ENCODE measurements around the gene GALNT17. TPM values are rescaled to one million over a fixed set of nuclear protein-coding genes. Genes with fewer than 3 reads are reported as not detected.

GALNT17 gene
- polyA plus RNA-seq, 2 donors: 1.7 to 6.1 TPM

GRCh38 chr7:71694665-71695064, 562.7 kb downstream of the GALNT17 start:
- Histone ChIP-seq H3K9me3 (ENCODE audit: control insufficient read depth in 2 of 2, insufficient read depth in 1 of 2, low read depth in 1 of 2, low read length in 1 of 2) (no peaks in the 10 kb centered on the region), H3K4me1 (ENCODE audit: control insufficient read depth in 2 of 2, insufficient read depth in 2 of 2, low read length in 1 of 2) (no peaks in the 10 kb centered on the region), H3K27ac (ENCODE audit: low read depth in 2 of 2, low read length in 1 of 2) (no peak overlapping the region), H3K36me3 (ENCODE audit: control insufficient read depth in 2 of 2, insufficient read depth in 2 of 2, low read length in 1 of 2) (no peaks in the 10 kb centered on the region), H3K27me3 (ENCODE audit: control insufficient read depth in 1 of 2, insufficient read depth in 2 of 2, low read length in 2 of 2) (no peaks in the 10 kb centered on the region), H3K4me3 (ENCODE audit: low read depth in 1 of 2, low read length in 2 of 2) (no peak overlapping the region)
- 71 to 72% methylated on average over 6 of the region's 6 CpGs for WGBS, 2 donors

GRCh38 chr7:71695186-71695585, 563.2 kb downstream of the GALNT17 start:
- H3K4me1 ChIP-seq (ENCODE audit: control insufficient read depth in 2 of 2, insufficient read depth in 2 of 2, low read length in 1 of 2): no peaks in the 10 kb centered on the region
- H3K9me3 ChIP-seq (ENCODE audit: control insufficient read depth in 2 of 2, insufficient read depth in 1 of 2, low read depth in 1 of 2, low read length in 1 of 2): no peaks in the 10 kb centered on the region
- H3K36me3 ChIP-seq (ENCODE audit: control insufficient read depth in 2 of 2, insufficient read depth in 2 of 2, low read length in 1 of 2): no peaks in the 10 kb centered on the region
- H3K27ac ChIP-seq (ENCODE audit: low read depth in 2 of 2, low read length in 1 of 2): no peak overlapping the region
- H3K27me3 ChIP-seq (ENCODE audit: control insufficient read depth in 1 of 2, insufficient read depth in 2 of 2, low read length in 2 of 2): no peaks in the 10 kb centered on the region
- H3K4me3 ChIP-seq (ENCODE audit: low read depth in 1 of 2, low read length in 2 of 2): no peak overlapping the region
- WGBS, 2 donors: 76 to 82% methylated on average over 2 of the region's 2 CpGs

- Histone ChIP-seq H3K4me1 (ENCODE audit: control insufficient read depth in 2 of 2, insufficient read depth in 2 of 2, low read length in 1 of 2) (no peaks in the 10 kb centered on the region), H3K9me3 (ENCODE audit: control insufficient read depth in 2 of 2, insufficient read depth in 1 of 2, low read depth in 1 of 2, low read length in 1 of 2) (no peaks in the 10 kb centered on the region), H3K27ac (ENCODE audit: low read depth in 2 of 2, low read length in 1 of 2) (no peak overlapping the region), H3K4me3 (ENCODE audit: low read depth in 1 of 2, low read length in 2 of 2) (no peak overlapping the region), H3K36me3 (ENCODE audit: control insufficient read depth in 2 of 2, insufficient read depth in 2 of 2, low read length in 1 of 2) (no peaks in the 10 kb centered on the region), H3K27me3 (ENCODE audit: control insufficient read depth in 1 of 2, insufficient read depth in 2 of 2, low read length in 2 of 2) (no peaks in the 10 kb centered on the region)
- WGBS, 2 donors: 65 to 71% methylated on average over 2 of the region's 2 CpGs
Measured at GRCh38 chr7:71696511-71696910, 564.6 kb downstream of the GALNT17 start.

GRCh38 chr7:71697400-71697799, 565.5 kb downstream of the GALNT17 start:
- Histone ChIP-seq H3K9me3 (ENCODE audit: control insufficient read depth in 2 of 2, insufficient read depth in 1 of 2, low read depth in 1 of 2, low read length in 1 of 2) (no peaks in the 10 kb centered on the region), H3K4me1 (ENCODE audit: control insufficient read depth in 2 of 2, insufficient read depth in 2 of 2, low read length in 1 of 2) (no peaks in the 10 kb centered on the region), H3K4me3 (ENCODE audit: low read depth in 1 of 2, low read length in 2 of 2) (no peak overlapping the region), H3K27me3 (ENCODE audit: control insufficient read depth in 1 of 2, insufficient read depth in 2 of 2, low read length in 2 of 2) (no peaks in the 10 kb centered on the region), H3K27ac (ENCODE audit: low read depth in 2 of 2, low read length in 1 of 2) (no peak overlapping the region), H3K36me3 (ENCODE audit: control insufficient read depth in 2 of 2, insufficient read depth in 2 of 2, low read length in 1 of 2) (no peaks in the 10 kb centered on the region)
- 92 to 96% methylated on average over 3 of the region's 3 CpGs for WGBS, 2 donors

- H3K27me3 ChIP-seq (ENCODE audit: control insufficient read depth in 1 of 2, insufficient read depth in 2 of 2, low read length in 2 of 2): no peaks in the 10 kb centered on the region
- WGBS, 2 donors: 64 to 77% methylated on average over 3 of the region's 3 CpGs
- H3K36me3 ChIP-seq (ENCODE audit: control insufficient read depth in 2 of 2, insufficient read depth in 2 of 2, low read length in 1 of 2): no peaks in the 10 kb centered on the region
- no peak overlapping the region for H3K27ac ChIP-seq (ENCODE audit: low read depth in 2 of 2, low read length in 1 of 2)
- H3K9me3 ChIP-seq (ENCODE audit: control insufficient read depth in 2 of 2, insufficient read depth in 1 of 2, low read depth in 1 of 2, low read length in 1 of 2): peaks cover 0 to 4% of the 10 kb centered on the region in 2 donors
- no peak overlapping the region for H3K4me3 ChIP-seq (ENCODE audit: low read depth in 1 of 2, low read length in 2 of 2)
- H3K4me1 ChIP-seq (ENCODE audit: control insufficient read depth in 2 of 2, insufficient read depth in 2 of 2, low read length in 1 of 2): no peaks in the 10 kb centered on the region
Measured at GRCh38 chr7:71705217-71705616, 573.3 kb downstream of the GALNT17 start.

GRCh38 chr7:71705901-71706596, 574.1 kb downstream of the GALNT17 start:
- Histone ChIP-seq H3K4me1 (ENCODE audit: control insufficient read depth in 2 of 2, insufficient read depth in 2 of 2, low read length in 1 of 2) (no peaks in the 10 kb centered on the region), H3K27ac (ENCODE audit: low read depth in 2 of 2, low read length in 1 of 2) (no peak overlapping the region), H3K4me3 (ENCODE audit: low read depth in 1 of 2, low read length in 2 of 2) (no peak overlapping the region), H3K27me3 (ENCODE audit: control insufficient read depth in 1 of 2, insufficient read depth in 2 of 2, low read length in 2 of 2) (no peaks in the 10 kb centered on the region), H3K9me3 (ENCODE audit: control insufficient read depth in 2 of 2, insufficient read depth in 1 of 2, low read depth in 1 of 2, low read length in 1 of 2) (peaks cover 0 to 4% of the 10 kb centered on the region in 2 donors), H3K36me3 (ENCODE audit: control insufficient read depth in 2 of 2, insufficient read depth in 2 of 2, low read length in 1 of 2) (no peaks in the 10 kb centered on the region)
- WGBS, 2 donors: 92% methylated on average over 3 of the region's 3 CpGs

- Histone ChIP-seq H3K9me3 (ENCODE audit: control insufficient read depth in 2 of 2, insufficient read depth in 1 of 2, low read depth in 1 of 2, low read length in 1 of 2) (peaks cover 0 to 4% of the 10 kb centered on the region in 2 donors), H3K36me3 (ENCODE audit: control insufficient read depth in 2 of 2, insufficient read depth in 2 of 2, low read length in 1 of 2) (no peaks in the 10 kb centered on the region), H3K4me1 (ENCODE audit: control insufficient read depth in 2 of 2, insufficient read depth in 2 of 2, low read length in 1 of 2) (no peaks in the 10 kb centered on the region), H3K4me3 (ENCODE audit: low read depth in 1 of 2, low read length in 2 of 2) (no peak overlapping the region), H3K27ac (ENCODE audit: low read depth in 2 of 2, low read length in 1 of 2) (no peak overlapping the region), H3K27me3 (ENCODE audit: control insufficient read depth in 1 of 2, insufficient read depth in 2 of 2, low read length in 2 of 2) (no peaks in the 10 kb centered on the region)
- WGBS, 2 donors: 34 to 41% methylated on average over 2 of the region's 2 CpGs
Measured at GRCh38 chr7:71706597-71706975, 574.6 kb downstream of the GALNT17 start.

- H3K27ac ChIP-seq (ENCODE audit: low read depth in 2 of 2, low read length in 1 of 2): no peak overlapping the region
- H3K9me3 ChIP-seq (ENCODE audit: control insufficient read depth in 2 of 2, insufficient read depth in 1 of 2, low read depth in 1 of 2, low read length in 1 of 2): peaks cover 0 to 4% of the 10 kb centered on the region in 2 donors
- H3K4me3 ChIP-seq (ENCODE audit: low read depth in 1 of 2, low read length in 2 of 2): no peak overlapping the region
- no peaks in the 10 kb centered on the region for H3K27me3 ChIP-seq (ENCODE audit: control insufficient read depth in 1 of 2, insufficient read depth in 2 of 2, low read length in 2 of 2)
- whole genome bisulfite sequencing, 2 donors: 79 to 87% methylated on average over 2 of the region's 2 CpGs
- no peaks in the 10 kb centered on the region for H3K4me1 ChIP-seq (ENCODE audit: control insufficient read depth in 2 of 2, insufficient read depth in 2 of 2, low read length in 1 of 2)
- no peaks in the 10 kb centered on the region for H3K36me3 ChIP-seq (ENCODE audit: control insufficient read depth in 2 of 2, insufficient read depth in 2 of 2, low read length in 1 of 2)
Measured at GRCh38 chr7:71707041-71707440, 575.1 kb downstream of the GALNT17 start.

- H3K36me3 ChIP-seq (ENCODE audit: control insufficient read depth in 2 of 2, insufficient read depth in 2 of 2, low read length in 1 of 2): no peaks in the 10 kb centered on the region
- H3K9me3 ChIP-seq (ENCODE audit: control insufficient read depth in 2 of 2, insufficient read depth in 1 of 2, low read depth in 1 of 2, low read length in 1 of 2): peaks cover 0 to 4% of the 10 kb centered on the region in 2 donors
- 78 to 83% methylated on average over 2 of the region's 2 CpGs for WGBS, 2 donors
- no peaks in the 10 kb centered on the region for H3K4me1 ChIP-seq (ENCODE audit: control insufficient read depth in 2 of 2, insufficient read depth in 2 of 2, low read length in 1 of 2)
- H3K4me3 ChIP-seq (ENCODE audit: low read depth in 1 of 2, low read length in 2 of 2): no peak overlapping the region
- H3K27me3 ChIP-seq (ENCODE audit: control insufficient read depth in 1 of 2, insufficient read depth in 2 of 2, low read length in 2 of 2): no peaks in the 10 kb centered on the region
- no peak overlapping the region for H3K27ac ChIP-seq (ENCODE audit: low read depth in 2 of 2, low read length in 1 of 2)
Measured at GRCh38 chr7:71708710-71709109, 576.8 kb downstream of the GALNT17 start.

GRCh38 chr7:71710442-71710841, 578.5 kb downstream of the GALNT17 start:
- H3K4me3 ChIP-seq (ENCODE audit: low read depth in 1 of 2, low read length in 2 of 2): no peak overlapping the region
- H3K9me3 ChIP-seq (ENCODE audit: control insufficient read depth in 2 of 2, insufficient read depth in 1 of 2, low read depth in 1 of 2, low read length in 1 of 2): peaks cover 0 to 4% of the 10 kb centered on the region in 2 donors
- H3K36me3 ChIP-seq (ENCODE audit: control insufficient read depth in 2 of 2, insufficient read depth in 2 of 2, low read length in 1 of 2): no peaks in the 10 kb centered on the region
- no peak overlapping the region for H3K27ac ChIP-seq (ENCODE audit: low read depth in 2 of 2, low read length in 1 of 2)
- H3K27me3 ChIP-seq (ENCODE audit: control insufficient read depth in 1 of 2, insufficient read depth in 2 of 2, low read length in 2 of 2): no peaks in the 10 kb centered on the region
- WGBS, 2 donors: 82 to 85% methylated on average over 4 to 5 of the region's 5 CpGs
- H3K4me1 ChIP-seq (ENCODE audit: control insufficient read depth in 2 of 2, insufficient read depth in 2 of 2, low read length in 1 of 2): no peaks in the 10 kb centered on the region
